ENCODE results near the gene ZBTB17. TPM values are rescaled to one million over a fixed set of nuclear protein-coding genes. Genes with fewer than 3 reads are reported as not detected.

The ZBTB17 gene
- total RNA-seq, 1 experiment from 2014 or later: 50.3 TPM

DNA sequence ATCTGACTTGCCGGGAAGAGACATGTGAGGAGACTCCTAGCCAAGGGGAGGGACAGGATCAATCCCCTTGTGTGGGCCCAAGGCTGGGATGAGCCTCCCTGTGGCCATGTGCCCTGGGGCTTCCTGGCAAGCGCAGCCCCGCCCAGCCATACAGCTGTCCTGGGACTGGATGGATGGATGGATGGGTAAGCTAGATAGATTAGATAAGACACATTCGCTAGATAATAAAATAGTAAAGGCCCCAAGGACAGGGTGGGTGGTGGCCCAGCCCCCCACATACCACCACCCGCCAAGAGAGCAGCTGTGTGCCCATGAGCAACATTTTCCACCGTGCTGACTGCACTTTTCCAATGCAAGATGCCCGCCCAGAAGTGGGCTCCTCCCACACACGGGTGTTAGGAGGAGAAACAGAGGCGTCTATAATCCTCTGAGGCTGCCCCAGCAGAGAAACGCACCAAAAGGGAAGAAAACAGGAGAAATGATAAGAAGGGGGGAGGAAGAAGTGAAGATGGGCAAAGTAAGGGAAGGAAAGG, 25.1 kb downstream of the ZBTB17 start:
- no TSS peak for BruUV-seq (replicated peaks)
- intact Hi-C loops (cut with micrococcal nuclease; ENCODE audit: unreplicated experiment): no loop called here
- DNase-seq (ENCODE audit: low spot score): peak; percentile 84
- peaks cover 19% of the 10 kb centered on the region for H3K36me3 ChIP-seq (ENCODE audit: insufficient read depth, low read length, poor library complexity, severe bottlenecking)
- H3K27ac ChIP-seq (ENCODE audit: low read depth, low read length, poor library complexity, severe bottlenecking): peak overlapping the region; percentile 57
- no peak for TF ChIP-seq EZH2 (IDR thresholded peaks at IDR 0.05; ENCODE audit: borderline replicate concordance, low read depth, low read length, poor library complexity, severe bottlenecking)
- TF ChIP-seq, protein P1, sequence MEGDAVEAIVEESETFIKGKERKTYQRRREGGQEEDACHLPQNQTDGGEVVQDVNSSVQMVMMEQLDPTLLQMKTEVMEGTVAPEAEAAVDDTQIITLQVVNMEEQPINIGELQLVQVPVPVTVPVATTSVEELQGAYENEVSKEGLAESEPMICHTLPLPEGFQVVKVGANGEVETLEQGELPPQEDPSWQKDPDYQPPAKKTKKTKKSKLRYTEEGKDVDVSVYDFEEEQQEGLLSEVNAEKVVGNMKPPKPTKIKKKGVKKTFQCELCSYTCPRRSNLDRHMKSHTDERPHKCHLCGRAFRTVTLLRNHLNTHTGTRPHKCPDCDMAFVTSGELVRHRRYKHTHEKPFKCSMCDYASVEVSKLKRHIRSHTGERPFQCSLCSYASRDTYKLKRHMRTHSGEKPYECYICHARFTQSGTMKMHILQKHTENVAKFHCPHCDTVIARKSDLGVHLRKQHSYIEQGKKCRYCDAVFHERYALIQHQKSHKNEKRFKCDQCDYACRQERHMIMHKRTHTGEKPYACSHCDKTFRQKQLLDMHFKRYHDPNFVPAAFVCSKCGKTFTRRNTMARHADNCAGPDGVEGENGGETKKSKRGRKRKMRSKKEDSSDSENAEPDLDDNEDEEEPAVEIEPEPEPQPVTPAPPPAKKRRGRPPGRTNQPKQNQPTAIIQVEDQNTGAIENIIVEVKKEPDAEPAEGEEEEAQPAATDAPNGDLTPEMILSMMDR (conservative IDR thresholded peaks at IDR 0.05; ENCODE audit: low read depth, low read length): no peak
- H3K27me3 ChIP-seq (replicated peaks; ENCODE audit: insufficient read depth, low read depth, low read length, poor library complexity): no peaks in the 10 kb centered on the region
- POLR2A ChIA-PET (ENCODE audit: low non-redundant PET): no interaction called here
- CTCF ChIA-PET: no interaction called here
- H3K4me3 ChIP-seq (ENCODE audit: low read depth, low read length, poor library complexity, severe bottlenecking): no peak overlapping the region
- no peaks in the 10 kb centered on the region for H3K9me3 ChIP-seq (ENCODE audit: low read depth, low read length, poor library complexity, severe bottlenecking)
- H3K4me1 ChIP-seq (ENCODE audit: insufficient read depth, low read length, poor library complexity, severe bottlenecking): peaks cover 62% of the 10 kb centered on the region

DNA sequence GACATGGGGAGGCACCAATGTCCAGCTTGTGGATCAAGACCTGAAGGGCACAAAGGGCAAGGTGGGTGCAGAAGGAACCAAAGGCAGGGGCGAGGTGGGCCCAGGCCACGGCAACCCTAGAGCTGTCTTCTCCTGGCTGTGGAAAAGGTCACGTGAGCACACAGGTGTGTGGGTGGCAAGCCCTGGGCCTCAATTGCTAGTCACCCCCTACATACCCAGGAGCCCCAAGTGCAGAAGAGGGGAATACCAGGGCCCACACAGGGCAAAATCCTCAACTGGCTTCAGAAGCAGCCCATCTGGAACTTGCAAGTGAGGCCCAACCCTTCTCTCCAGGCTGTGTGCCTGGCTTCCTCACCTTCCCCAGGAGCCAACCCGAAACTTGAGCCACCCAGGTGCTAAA, 25.6 kb downstream of the ZBTB17 start:
- intact Hi-C loops (cut with micrococcal nuclease; ENCODE audit: unreplicated experiment): no loop called here
- peak overlapping the region; percentile 57 for H3K27ac ChIP-seq (ENCODE audit: low read depth, low read length, poor library complexity, severe bottlenecking)
- H3K4me1 ChIP-seq (ENCODE audit: insufficient read depth, low read length, poor library complexity, severe bottlenecking): peaks cover 62% of the 10 kb centered on the region
- CTCF ChIA-PET: no interaction called here
- no peaks in the 10 kb centered on the region for H3K27me3 ChIP-seq (replicated peaks; ENCODE audit: insufficient read depth, low read depth, low read length, poor library complexity)
- TF ChIP-seq EZH2 (IDR thresholded peaks at IDR 0.05; ENCODE audit: borderline replicate concordance, low read depth, low read length, poor library complexity, severe bottlenecking): no peak
- no peak for DNase-seq (ENCODE audit: low spot score)
- peaks cover 24% of the 10 kb centered on the region for H3K36me3 ChIP-seq (ENCODE audit: insufficient read depth, low read length, poor library complexity, severe bottlenecking)
- POLR2A ChIA-PET (ENCODE audit: low non-redundant PET): no interaction called here
- no peak overlapping the region for H3K4me3 ChIP-seq (ENCODE audit: low read depth, low read length, poor library complexity, severe bottlenecking)
- BruUV-seq (replicated peaks): no TSS peak
- no peaks in the 10 kb centered on the region for H3K9me3 ChIP-seq (ENCODE audit: low read depth, low read length, poor library complexity, severe bottlenecking)

DNA sequence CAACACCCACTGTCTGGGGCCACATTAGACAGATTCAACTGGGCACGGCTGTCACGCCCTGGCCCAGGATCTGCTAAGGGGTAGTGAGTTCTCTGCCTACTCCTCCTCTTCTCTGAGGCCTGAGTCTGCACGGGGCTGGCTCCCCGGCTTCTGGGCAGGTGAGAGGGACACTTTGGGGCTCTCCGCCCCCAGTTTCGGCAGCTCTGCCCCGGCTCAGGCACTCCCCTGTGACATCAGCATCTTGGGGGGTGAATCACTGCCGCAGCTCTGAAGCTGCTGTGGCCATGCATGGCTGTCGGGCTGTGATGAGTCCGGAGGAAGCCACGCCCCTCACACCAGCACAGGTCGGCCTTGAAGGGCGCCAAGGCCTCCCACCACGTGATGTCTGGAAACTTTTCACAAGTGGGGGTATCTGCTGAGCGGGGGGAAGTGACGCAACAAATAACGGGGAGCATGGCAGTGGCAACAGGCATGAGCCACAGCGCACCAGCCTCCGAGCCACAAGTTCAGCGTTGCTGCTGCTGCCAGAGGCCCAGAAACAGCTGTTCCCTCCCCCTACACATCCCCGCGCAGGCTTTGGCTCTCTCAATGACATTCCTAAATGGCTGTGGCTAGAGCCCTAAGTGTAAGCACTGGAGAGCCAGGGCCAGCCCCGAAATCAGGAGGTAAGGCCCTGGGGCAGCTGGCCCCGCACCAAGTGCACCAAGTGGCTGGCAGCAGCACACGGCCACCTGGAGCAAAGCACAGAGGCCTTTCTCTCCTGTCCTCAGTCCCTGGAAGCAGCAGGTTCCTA, 26.3 kb downstream of the ZBTB17 start:
- no TSS peak for BruUV-seq (replicated peaks)
- peaks cover 62% of the 10 kb centered on the region for H3K4me1 ChIP-seq (ENCODE audit: insufficient read depth, low read length, poor library complexity, severe bottlenecking)
- ChIA-PET CTCF (no interaction called here), POLR2A (ENCODE audit: low non-redundant PET) (interaction anchor here (0.5 kb wide), 1 partner anchor 124 kb away, joined by 9 read pairs; no protein-coding TSS in a partner anchor)
- H3K9me3 ChIP-seq (ENCODE audit: low read depth, low read length, poor library complexity, severe bottlenecking): no peaks in the 10 kb centered on the region
- peaks cover 26% of the 10 kb centered on the region for H3K36me3 ChIP-seq (ENCODE audit: insufficient read depth, low read length, poor library complexity, severe bottlenecking)
- H3K4me3 ChIP-seq (ENCODE audit: low read depth, low read length, poor library complexity, severe bottlenecking): no peak overlapping the region
- H3K27ac ChIP-seq (ENCODE audit: low read depth, low read length, poor library complexity, severe bottlenecking): peak overlapping the region; percentile 57
- peak; percentile 69 for DNase-seq (ENCODE audit: low spot score)
- no peaks in the 10 kb centered on the region for H3K27me3 ChIP-seq (replicated peaks; ENCODE audit: insufficient read depth, low read depth, low read length, poor library complexity)
- intact Hi-C loops (cut with micrococcal nuclease; ENCODE audit: unreplicated experiment): loop anchor here (5.0 kb wide), 1 partner anchor 147 kb away; no protein-coding TSS in a partner anchor
- TF ChIP-seq EZH2 (IDR thresholded peaks at IDR 0.05; ENCODE audit: borderline replicate concordance, low read depth, low read length, poor library complexity, severe bottlenecking): no peak
- TF ChIP-seq, protein P1 (conservative IDR thresholded peaks at IDR 0.05; ENCODE audit: low read depth, low read length): no peak

Data from A673 (cell line).